H54 (cell line): Measurements from ENCODE around the gene TRIM31.
A peak's percentile ranks its signal among the peaks of the same experiment; 100 is the strongest.

Experiments used
- DNase-seq: peaks from one replicate; pipeline ENCODE4 v3.0.0; 2011; ENCODE audit warnings: low spot score, mixed read lengths; ENCODE audit not compliant: insufficient read length
- FAIRE-seq: peaks from 3 replicates; lab custom pipeline; 2011; peaks lifted over from hg19 to GRCh38; lab: Jason Lieb, UNC
- POLR2A ChIP-seq: IDR thresholded peaks from 2 replicates; pipeline ENCODE4 v1.6.1; 2011; ENCODE audit warnings: low read depth, mild to moderate bottlenecking, low read length

TRIM31 gene

GRCh38 chr6:30055513-30055912 lies 57.4 kb downstream of the TRIM31 start:
- FAIRE-seq: peak; percentile 15
- no peak for DNase-seq

GRCh38 chr6:30053682-30054081 lies 59.2 kb downstream of the TRIM31 start:
- no peak for DNase-seq
- no peak for FAIRE-seq
- TF ChIP-seq POLR2A: no peak

More at GRCh38 chr6:30055513-30055912, 57.4 kb downstream of the TRIM31 start:
- no peak for TF ChIP-seq POLR2A
